ENCODE measurements around the gene VASP. TPM values are rescaled to one million over a fixed set of nuclear protein-coding genes. Genes with fewer than 3 reads are reported as not detected.

The VASP gene
- total and polyA plus RNA-seq, 9 of the 15 experiments (the other 6 are each of a cell fraction or from before 2014, with no cell fraction given), result 16.7 to 261 (median 112) TPM

- TF ChIP-seq ZMIZ1 (IDR thresholded peaks at IDR 0.05; ENCODE audit: low read depth in 2 of 2, low read length in 2 of 2) (peak in 1 of 2 experiments; percentile 79; a peak in 1 of 4 replicates), SREBF1 (IDR thresholded peaks at IDR 0.05; ENCODE audit: borderline replicate concordance, low read depth, low read length) (no peak), ZNF830 (CRISPR knock-in tag; IDR thresholded peaks at IDR 0.05) (0 out of 2 replicates have a peak, but pooled peaks have one; percentile 76), HDAC8 (tag; IDR thresholded peaks at IDR 0.05) (no peak), RHOXF2B (CRISPR knock-in tag; conservative IDR thresholded peaks at IDR 0.05) (no peak), MGA (IDR thresholded peaks at IDR 0.05) (no peak; the same call in 1 of the 2 replicates), RBM39 (optimal IDR thresholded peaks at IDR 0.05; ENCODE audit: low read depth, low read length) (no peak), BCL6 (CRISPR knock-in tag; IDR thresholded peaks at IDR 0.05) (no peak), ADNP (tag; IDR thresholded peaks at IDR 0.05) (no peak), ZFP1 (CRISPR knock-in tag; IDR thresholded peaks at IDR 0.05) (no peak), MEF2D (tag; conservative IDR thresholded peaks at IDR 0.05; ENCODE audit: low read depth) (no peak), POLR2B (IDR thresholded peaks at IDR 0.05; ENCODE audit: low read depth, partially characterized antibody) (peak; percentile 93), SLC30A9 (CRISPR knock-in tag; IDR thresholded peaks at IDR 0.05) (no peak)
Measured at GRCh38 chr19:45506989-45507871, at the start of gene VASP (continued).

Measured in K562 (cell line).